ENCODE measurements around the gene STARD10.

STARD10 gene, protein sequence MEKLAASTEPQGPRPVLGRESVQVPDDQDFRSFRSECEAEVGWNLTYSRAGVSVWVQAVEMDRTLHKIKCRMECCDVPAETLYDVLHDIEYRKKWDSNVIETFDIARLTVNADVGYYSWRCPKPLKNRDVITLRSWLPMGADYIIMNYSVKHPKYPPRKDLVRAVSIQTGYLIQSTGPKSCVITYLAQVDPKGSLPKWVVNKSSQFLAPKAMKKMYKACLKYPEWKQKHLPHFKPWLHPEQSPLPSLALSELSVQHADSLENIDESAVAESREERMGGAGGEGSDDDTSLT

GRCh38 chr11:72793425-72794367, at the start of gene STARD10:
Gene STARD10 (minus strand): TSS chr11:72794047. CDS start chr11:72781181, 12,866 bp downstream.
- Histone ChIP-seq H3K4me3 (peak within 1 kb of the TSS; percentile 74), H3K27ac (peak within 1 kb of the TSS; percentile 89 to 93)
- DNase-seq (ENCODE audit: low spot score): peak; percentile 96
- peak; percentile 87 for TF ChIP-seq CTCF (IDR thresholded peaks at IDR 0.05)

DNA sequence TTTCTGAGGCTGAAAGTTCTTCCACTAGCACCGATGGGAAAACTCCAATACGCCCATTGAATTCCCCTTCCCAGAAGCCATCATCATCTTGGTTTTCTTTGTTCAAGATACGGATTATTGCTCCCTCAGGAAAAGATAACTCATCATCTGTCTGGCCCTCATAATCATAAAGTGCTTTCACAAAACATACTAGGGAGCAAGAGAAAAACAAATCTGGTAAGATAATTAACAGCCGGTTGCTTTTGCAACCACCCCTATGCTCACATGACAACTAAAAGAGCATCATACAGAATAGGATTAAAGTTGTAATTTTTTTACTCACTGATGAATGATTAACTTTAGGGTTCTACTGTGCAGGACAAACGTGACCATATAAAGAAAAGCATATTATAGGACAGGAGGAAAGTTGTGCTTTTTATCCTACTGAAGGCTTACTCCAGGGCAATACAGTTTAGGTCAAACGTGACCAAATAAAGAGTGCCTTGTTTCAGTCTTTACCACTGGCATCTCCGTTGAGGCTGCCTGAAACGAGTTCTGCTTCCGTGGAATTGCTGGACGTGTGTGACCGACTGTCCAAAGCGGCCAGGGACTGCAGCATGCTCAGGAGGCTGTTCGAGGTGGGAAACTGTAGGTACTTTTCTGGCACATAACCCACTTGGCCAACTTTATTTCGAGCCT, 48.9 kb upstream of the STARD10 start:
- DNase-seq (ENCODE audit: low spot score): no peak
- no peak overlapping the region for H3K4me3 ChIP-seq
- no peak for TF ChIP-seq CTCF (IDR thresholded peaks at IDR 0.05)
- H3K27ac ChIP-seq: no peak overlapping the region

GRCh38 chr11:72842126-72842525, 48.3 kb upstream of the STARD10 start:
- no peak overlapping the region for H3K27ac ChIP-seq
- DNase-seq (ENCODE audit: low spot score): no peak
- TF ChIP-seq CTCF (IDR thresholded peaks at IDR 0.05): no peak
- no peak overlapping the region for H3K4me3 ChIP-seq

GRCh38 chr11:72841397-72841796, 47.5 kb upstream of the STARD10 start:
- no peak for DNase-seq (ENCODE audit: low spot score)
- TF ChIP-seq CTCF (IDR thresholded peaks at IDR 0.05): no peak
- H3K27ac ChIP-seq: no peak overlapping the region
- H3K4me3 ChIP-seq: no peak overlapping the region

DNA sequence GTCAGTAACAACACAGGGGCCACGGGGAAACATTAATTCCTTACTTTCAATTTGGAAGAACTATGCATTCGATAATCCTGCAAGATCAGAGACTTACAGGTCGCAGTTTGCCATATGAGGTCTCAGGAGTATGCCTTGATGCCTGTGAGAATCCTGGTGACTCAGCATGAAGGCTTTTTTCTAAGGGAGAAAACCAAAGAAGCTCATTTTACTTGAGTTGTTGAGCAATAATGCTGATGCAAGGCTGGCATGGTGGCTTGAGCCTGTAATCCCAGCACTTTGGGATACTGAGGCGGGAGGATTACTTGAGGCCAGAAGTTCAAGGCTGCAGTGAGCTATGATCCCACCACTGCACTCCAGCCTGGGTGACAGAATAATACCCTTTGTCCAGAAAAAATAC, 46.9 kb upstream of the STARD10 start:
- Histone ChIP-seq H3K27ac (no peak overlapping the region), H3K4me3 (no peak overlapping the region)
- DNase-seq (ENCODE audit: low spot score): no peak
- TF ChIP-seq CTCF (IDR thresholded peaks at IDR 0.05): no peak

DNA sequence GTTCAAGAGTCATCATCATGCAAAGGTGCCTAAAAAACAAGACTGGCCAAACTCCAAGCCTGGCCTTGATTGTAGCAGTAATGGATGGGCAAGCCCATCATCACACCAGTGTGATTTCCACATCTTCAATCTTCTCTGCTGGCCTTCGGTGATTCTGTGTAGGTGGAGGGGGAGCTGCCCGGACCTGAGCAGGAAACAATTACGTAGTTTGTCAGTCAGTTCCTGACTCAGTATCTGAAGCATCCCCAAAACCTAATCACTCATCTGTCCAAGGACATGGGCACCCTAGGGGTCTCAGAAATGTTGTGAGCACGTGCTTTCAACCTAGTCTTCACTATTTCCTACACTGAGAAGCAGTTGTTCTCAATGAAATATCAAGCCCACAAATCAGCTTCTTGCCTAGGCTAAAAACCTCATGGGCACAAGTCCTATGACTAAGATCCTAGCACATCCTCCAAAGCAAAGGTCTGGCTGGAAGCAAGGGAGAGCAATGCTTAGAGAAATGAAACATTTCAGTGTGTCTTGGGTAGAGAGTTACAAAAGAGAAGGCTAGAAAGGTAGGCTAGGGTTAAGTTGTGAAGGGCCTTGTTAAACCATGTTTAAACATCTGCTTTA, 45.0 kb upstream of the STARD10 start:
- Histone ChIP-seq H3K27ac (peak overlapping the region in 1 of 2 donors; percentile 63), H3K4me3 (no peak overlapping the region)
- TF ChIP-seq CTCF (IDR thresholded peaks at IDR 0.05): no peak
- DNase-seq (ENCODE audit: low spot score): no peak
